Activated CD4-positive, alpha-beta T cell treated with anti-CD3 and anti-CD28 coated beads for 1 hour (primary cell): ENCODE measurements around the gene MSI2.

Experiments used
- DNase-seq: peaks from one replicate; pipeline ENCODE4 v3.0.0-alpha.2; 2020

The MSI2 gene

GRCh38 chr17:57551321-57552079 is 295.2 kb downstream of the MSI2 start:
- no peak for DNase-seq

GRCh38 chr17:57552114-57552624 is 295.8 kb downstream of the MSI2 start:
- DNase-seq: no peak

- DNase-seq: no peak
Observed at GRCh38 chr17:57553526-57553925, 297.2 kb downstream of the MSI2 start.

GRCh38 chr17:57553991-57554825 is 297.9 kb downstream of the MSI2 start:
- DNase-seq: no peak

- no peak for DNase-seq
Observed at GRCh38 chr17:57554826-57555635, 298.7 kb downstream of the MSI2 start.

- no peak for DNase-seq
Observed at GRCh38 chr17:57555636-57556175, 299.4 kb downstream of the MSI2 start.

- DNase-seq: no peak
Observed at GRCh38 chr17:57556320-57556719, 300.0 kb downstream of the MSI2 start.

GRCh38 chr17:57556977-57557376 is 300.7 kb downstream of the MSI2 start:
- no peak for DNase-seq

GRCh38 chr17:57557416-57557815 is 301.1 kb downstream of the MSI2 start:
- DNase-seq: no peak

GRCh38 chr17:57557834-57558681 is 301.7 kb downstream of the MSI2 start:
- DNase-seq: no peak

- DNase-seq: no peak
Observed at GRCh38 chr17:57559226-57559625, 302.9 kb downstream of the MSI2 start.

GRCh38 chr17:57559634-57560318 is 303.5 kb downstream of the MSI2 start:
- no peak for DNase-seq

GRCh38 chr17:57560319-57560705 is 304.0 kb downstream of the MSI2 start:
- DNase-seq: no peak

GRCh38 chr17:57561072-57561861 is 304.9 kb downstream of the MSI2 start:
- no peak for DNase-seq

- DNase-seq: no peak
Observed at GRCh38 chr17:57562184-57562698, 305.9 kb downstream of the MSI2 start.

GRCh38 chr17:57563958-57564357 is 307.6 kb downstream of the MSI2 start:
- DNase-seq: no peak

GRCh38 chr17:57565176-57565575 is 308.9 kb downstream of the MSI2 start:
- no peak for DNase-seq

- DNase-seq: no peak
Observed at GRCh38 chr17:57566721-57567120, 310.4 kb downstream of the MSI2 start.

GRCh38 chr17:57567251-57567650 is 310.9 kb downstream of the MSI2 start:
- no peak for DNase-seq

GRCh38 chr17:57568340-57568739 is 312.0 kb downstream of the MSI2 start:
- no peak for DNase-seq
